ENCODE data around the gene TTLL8. TPM values are rescaled to one million over a fixed set of nuclear protein-coding genes. Genes with fewer than 3 reads are reported as not detected.

Gene TTLL8
- total RNA-seq, 2 donors from 2014 or later: not detected

DNA sequence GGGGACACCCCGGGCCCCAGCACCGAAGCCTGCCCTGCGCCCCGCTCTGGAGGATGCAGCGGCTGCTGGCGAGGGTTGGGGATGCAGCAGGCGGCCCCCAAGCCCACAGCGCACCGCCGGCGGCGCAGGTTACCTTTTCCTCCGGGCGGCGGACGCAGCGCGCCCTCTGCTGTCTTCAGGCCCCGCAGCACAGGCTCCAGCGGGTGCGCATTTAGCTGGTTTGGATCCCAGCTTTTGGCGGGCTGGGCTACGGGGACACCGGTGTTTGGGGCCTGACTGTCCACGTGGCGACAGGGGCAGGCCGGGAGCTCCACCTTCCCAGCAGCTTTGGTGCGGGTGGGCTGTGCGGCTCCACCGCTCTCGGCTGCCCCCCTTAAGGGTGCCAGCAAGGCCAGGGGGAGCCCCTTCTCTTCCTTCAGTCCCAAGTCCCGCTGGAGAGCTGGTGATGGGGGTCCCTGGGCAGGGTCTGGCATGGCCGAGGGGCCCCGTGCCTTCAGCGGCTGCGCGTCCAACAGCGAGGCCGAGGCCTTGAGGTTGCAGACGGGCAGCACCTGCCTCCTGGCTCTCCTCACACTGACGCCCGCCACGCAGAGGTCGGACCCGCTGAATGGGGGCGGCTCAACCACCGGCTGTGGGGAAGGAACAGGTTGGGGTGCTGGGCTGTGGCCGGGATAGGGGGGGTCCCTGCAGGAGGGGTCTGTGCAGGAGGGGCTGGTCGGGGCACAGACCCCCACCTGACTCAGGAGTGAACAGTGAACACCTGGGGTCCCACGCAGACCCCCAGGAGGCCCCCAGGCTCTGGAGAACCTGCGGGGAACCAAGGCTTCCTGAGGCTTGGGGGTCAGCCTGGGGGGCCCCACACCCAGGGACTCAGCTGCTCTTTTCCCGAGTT is 27.6 kb downstream of the TTLL8 start:
- Histone ChIP-seq H3K9ac (ENCODE audit: low read depth in 2 of 2, low read length in 2 of 2) (no peak overlapping the region), H3K4me3 (no peak overlapping the region), H3K27me3 (peaks cover 5% of the 10 kb centered on the region), H3K9me3 (no peaks in the 10 kb centered on the region), H3K27ac (no peak overlapping the region), H3K36me3 (no peaks in the 10 kb centered on the region), H3K4me1 (no peaks in the 10 kb centered on the region)
- peak; percentile 81 for TF ChIP-seq CTCF (IDR thresholded peaks at IDR 0.05)
- peak; percentile 71 for DNase-seq
- intact Hi-C loops (cut with DNase I): loop anchor here (2.0 to 10.0 kb wide), 3 partner anchors 48 to 266 kb away; no protein-coding TSS in a partner anchor

- Histone ChIP-seq H3K27me3 (peaks cover 5% of the 10 kb centered on the region), H3K9ac (ENCODE audit: low read depth in 2 of 2, low read length in 2 of 2) (no peak overlapping the region), H3K4me3 (no peak overlapping the region), H3K36me3 (no peaks in the 10 kb centered on the region), H3K9me3 (no peaks in the 10 kb centered on the region), H3K4me1 (no peaks in the 10 kb centered on the region), H3K27ac (no peak overlapping the region)
- no peak for TF ChIP-seq CTCF (IDR thresholded peaks at IDR 0.05)
- DNase-seq: no peak
- intact Hi-C loops (cut with DNase I): no loop called here
These were observed 30.2 kb downstream of the TTLL8 start for GRCh38 chr22:50027639-50028537.

GRCh38 chr22:50025993-50026392 is 32.1 kb downstream of the TTLL8 start:
- DNase-seq: no peak
- no peaks in the 10 kb centered on the region for H3K36me3 ChIP-seq
- H3K4me3 ChIP-seq: no peak overlapping the region
- no peak for TF ChIP-seq CTCF (IDR thresholded peaks at IDR 0.05)
- H3K9ac ChIP-seq (ENCODE audit: low read depth in 2 of 2, low read length in 2 of 2): no peak overlapping the region
- H3K9me3 ChIP-seq: no peaks in the 10 kb centered on the region
- no peak overlapping the region for H3K27ac ChIP-seq
- H3K4me1 ChIP-seq: no peaks in the 10 kb centered on the region
- intact Hi-C loops (cut with DNase I): no loop called here
- H3K27me3 ChIP-seq: peaks cover 5% of the 10 kb centered on the region

DNA sequence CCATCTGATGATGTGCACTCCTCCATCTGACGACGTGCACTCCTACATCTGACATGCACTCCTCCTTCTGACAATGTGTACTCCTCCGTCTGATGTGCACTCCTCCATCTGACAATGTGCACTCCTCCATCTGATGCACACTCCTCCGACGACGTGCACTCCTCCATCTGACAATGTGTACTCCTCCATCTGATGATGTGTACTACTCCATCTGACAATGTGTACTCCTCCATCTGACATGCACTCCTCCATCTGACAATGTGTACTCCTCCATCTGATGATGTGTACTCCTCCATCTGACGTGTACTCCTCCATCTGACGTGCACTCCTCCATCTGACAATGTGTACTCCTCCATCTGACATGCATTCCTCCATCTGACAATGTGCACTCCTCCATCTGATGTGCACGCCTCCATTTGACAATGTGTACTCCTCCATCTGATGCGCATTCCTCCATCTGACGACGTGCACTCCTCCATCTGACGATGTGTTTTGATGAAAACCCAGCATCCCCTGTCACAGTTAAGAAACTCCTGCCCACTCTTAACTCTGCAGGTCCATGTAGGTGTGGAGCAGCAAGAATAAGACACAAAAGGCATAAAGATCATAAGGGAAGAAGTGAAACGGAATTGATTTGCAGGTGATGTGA is 35.8 kb downstream of the TTLL8 start:
- Histone ChIP-seq H3K9me3 (no peaks in the 10 kb centered on the region), H3K4me3 (no peak overlapping the region), H3K4me1 (no peaks in the 10 kb centered on the region), H3K36me3 (no peaks in the 10 kb centered on the region), H3K27ac (no peak overlapping the region), H3K9ac (ENCODE audit: low read depth in 2 of 2, low read length in 2 of 2) (no peak overlapping the region), H3K27me3 (peaks cover 6% of the 10 kb centered on the region)
- intact Hi-C loops (cut with DNase I): no loop called here
- DNase-seq: no peak
- no peak for TF ChIP-seq CTCF (IDR thresholded peaks at IDR 0.05)

- no peak overlapping the region for H3K9ac ChIP-seq (ENCODE audit: low read depth in 2 of 2, low read length in 2 of 2)
- H3K27me3 ChIP-seq: peaks cover 23% of the 10 kb centered on the region
- TF ChIP-seq CTCF (IDR thresholded peaks at IDR 0.05): no peak
- H3K9me3 ChIP-seq: no peaks in the 10 kb centered on the region
- H3K4me1 ChIP-seq: no peaks in the 10 kb centered on the region
- intact Hi-C loops (cut with DNase I): no loop called here
- no peak overlapping the region for H3K4me3 ChIP-seq
- H3K27ac ChIP-seq: no peak overlapping the region
- no peaks in the 10 kb centered on the region for H3K36me3 ChIP-seq
- DNase-seq: no peak
These were observed 37.5 kb downstream of the TTLL8 start for GRCh38 chr22:50020606-50021005.
